DND-41 (cell line): ENCODE measurements around the gene CEP295NL.

ENCODE experiments used
- ATAC-seq: fragments of 200-7000 bp; cut with Tn5 transposase; 3 replicates; pipeline ENCODE4 v1.9.1; 2021; ENCODE audit warnings: low read depth; ENCODE audit not compliant: insufficient read depth
- DNase-seq: peaks from one replicate; pipeline ENCODE4 v3.0.0-alpha.2; 2020
- H2AFZ ChIP-seq: 2 replicates; pipeline ENCODE4 v1.6.0; 2012; ENCODE audit warnings: low read depth, low read length
- H3K27ac ChIP-seq: 2 replicates; pipeline ENCODE4 v1.5.1; 2012; ENCODE audit warnings: low read length, inconsistent platforms
- H3K27me3 ChIP-seq: fragments of 200-600 bp; sonication (generic); 2 replicates; pipeline ENCODE4 v1.6.0; 2012; ENCODE audit warnings: low read length, mild to moderate bottlenecking, inconsistent platforms; ENCODE audit not compliant: insufficient read depth, poor library complexity
- H3K36me3 ChIP-seq: 2 replicates; pipeline ENCODE4 v1.5.1; 2012; ENCODE audit warnings: low read length, inconsistent platforms; ENCODE audit not compliant: insufficient read depth
- H3K4me1 ChIP-seq: 2 replicates; pipeline ENCODE4 v1.5.1; 2012; ENCODE audit warnings: mild to moderate bottlenecking, low read length; ENCODE audit not compliant: insufficient read depth
- H3K4me2 ChIP-seq: 2 replicates; pipeline ENCODE4 v1.6.0; 2012; ENCODE audit warnings: mild to moderate bottlenecking, moderate library complexity, low read length, inconsistent platforms; ENCODE audit not compliant: insufficient read depth
- H3K4me3 ChIP-seq, 2 experiments: fragments of 200-600 bp in 1 of 2; shearing (Covaris generic) in 1 of 2; 2 replicates each; pipeline ENCODE4 v1.5.1; 2012 to 2016; ENCODE audit warnings: inconsistent platforms in 2 of 2, low read length in 2 of 2, mild to moderate bottlenecking in 2 of 2, low read depth in 1 of 2, moderate library complexity in 1 of 2
- H3K79me2 ChIP-seq: 2 replicates; pipeline ENCODE4 v1.6.0; 2012; ENCODE audit warnings: low read length, inconsistent platforms; ENCODE audit not compliant: insufficient read depth
- H3K9ac ChIP-seq: 2 replicates; pipeline ENCODE4 v1.6.0; 2012; ENCODE audit warnings: low read depth, mild to moderate bottlenecking, inconsistent platforms, low read length, moderate library complexity
- H3K9me3 ChIP-seq: 2 replicates; pipeline ENCODE4 v1.5.1; 2012; ENCODE audit warnings: low read length, moderate library complexity, mild to moderate bottlenecking, inconsistent platforms; ENCODE audit not compliant: insufficient read depth, severe bottlenecking
- H4K20me1 ChIP-seq: 2 replicates; pipeline ENCODE4 v1.6.0; 2012; ENCODE audit warnings: low read length; ENCODE audit not compliant: insufficient read depth
- EZH2 ChIP-seq: IDR thresholded peaks from 3 replicates; pipeline ENCODE4 v1.6.1; 2012; ENCODE audit warnings: borderline replicate concordance, low read depth, mild to moderate bottlenecking, moderate library complexity, low read length, inconsistent platforms; ENCODE audit not compliant: severe bottlenecking
- TF ChIP-seq, protein P1 (sequence below): IDR thresholded peaks from 2 replicates; pipeline ENCODE4 v1.5.1; 2012; ENCODE audit warnings: borderline replicate concordance, low read length, moderate library complexity, mild to moderate bottlenecking; ENCODE audit not compliant: poor library complexity, severe bottlenecking; ENCODE audit errors: extremely low read depth

CEP295NL gene, protein sequence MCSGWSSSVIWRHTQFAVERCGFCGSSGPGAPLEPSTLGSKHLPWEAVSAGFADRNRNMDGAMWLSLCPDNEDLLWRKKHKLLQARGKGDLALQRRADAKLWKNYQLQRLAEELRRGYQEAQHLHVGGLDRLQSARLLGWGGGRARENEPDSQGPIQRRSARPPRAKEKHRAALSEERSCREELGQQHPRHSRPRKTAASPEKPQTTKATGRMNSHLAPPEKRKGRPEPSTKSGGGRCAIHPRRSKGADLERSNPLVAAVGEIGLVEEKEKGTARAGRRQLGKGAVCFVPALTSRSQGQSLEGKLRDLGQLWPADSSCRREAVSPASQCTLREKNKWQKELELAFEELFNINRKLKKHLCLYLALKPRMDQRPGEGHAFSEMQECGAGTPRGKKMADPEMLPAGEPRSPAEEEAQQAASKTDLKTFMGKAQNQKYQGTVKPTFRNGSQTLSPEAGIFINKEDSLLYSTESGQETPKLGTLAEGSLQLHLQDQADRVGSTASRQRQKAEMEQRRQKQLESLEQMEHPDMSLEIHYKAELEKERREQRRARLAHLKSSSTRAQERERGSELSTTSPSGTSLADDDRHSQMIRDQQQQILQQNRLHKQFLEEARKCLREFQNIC

DNA sequence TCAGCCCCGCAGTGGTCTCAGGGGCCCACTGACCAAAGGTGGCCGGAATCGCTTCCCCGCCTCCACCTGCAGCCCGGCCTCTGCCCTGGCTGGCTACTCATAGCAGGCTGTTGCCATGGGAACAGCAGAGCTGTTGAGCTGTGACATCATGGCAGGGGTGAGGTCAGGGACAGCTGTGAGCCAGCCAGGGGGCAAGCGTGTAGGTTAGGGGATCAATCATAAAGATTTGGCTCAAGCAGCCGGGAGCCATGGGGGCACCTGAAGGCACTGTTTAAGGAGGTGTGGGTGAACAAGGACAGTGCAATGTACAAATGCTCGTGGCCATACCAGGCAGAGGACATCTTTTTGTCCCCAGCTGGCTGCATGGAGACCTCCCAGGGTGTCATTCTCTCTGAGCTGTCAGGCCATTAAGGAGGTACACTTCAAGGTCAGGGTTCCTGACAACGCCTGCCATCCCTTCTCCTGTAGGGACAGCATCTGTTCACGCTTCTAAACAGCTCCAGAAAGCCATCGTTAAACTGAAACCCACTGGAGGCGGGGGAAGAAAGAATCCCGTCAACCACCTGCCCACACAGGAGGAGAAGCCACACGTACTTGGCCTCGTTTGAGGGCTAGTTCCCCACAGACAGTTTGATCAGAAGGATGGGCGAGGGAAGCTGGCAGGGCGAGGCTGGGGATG, at the start of gene CEP295NL:
Gene CEP295NL, minus strand, starts transcription at position 101 of the 679 bp plus-strand sequence. CDS start 1,373 bp downstream, outside the sequence.
- TF ChIP-seq, protein P1, sequence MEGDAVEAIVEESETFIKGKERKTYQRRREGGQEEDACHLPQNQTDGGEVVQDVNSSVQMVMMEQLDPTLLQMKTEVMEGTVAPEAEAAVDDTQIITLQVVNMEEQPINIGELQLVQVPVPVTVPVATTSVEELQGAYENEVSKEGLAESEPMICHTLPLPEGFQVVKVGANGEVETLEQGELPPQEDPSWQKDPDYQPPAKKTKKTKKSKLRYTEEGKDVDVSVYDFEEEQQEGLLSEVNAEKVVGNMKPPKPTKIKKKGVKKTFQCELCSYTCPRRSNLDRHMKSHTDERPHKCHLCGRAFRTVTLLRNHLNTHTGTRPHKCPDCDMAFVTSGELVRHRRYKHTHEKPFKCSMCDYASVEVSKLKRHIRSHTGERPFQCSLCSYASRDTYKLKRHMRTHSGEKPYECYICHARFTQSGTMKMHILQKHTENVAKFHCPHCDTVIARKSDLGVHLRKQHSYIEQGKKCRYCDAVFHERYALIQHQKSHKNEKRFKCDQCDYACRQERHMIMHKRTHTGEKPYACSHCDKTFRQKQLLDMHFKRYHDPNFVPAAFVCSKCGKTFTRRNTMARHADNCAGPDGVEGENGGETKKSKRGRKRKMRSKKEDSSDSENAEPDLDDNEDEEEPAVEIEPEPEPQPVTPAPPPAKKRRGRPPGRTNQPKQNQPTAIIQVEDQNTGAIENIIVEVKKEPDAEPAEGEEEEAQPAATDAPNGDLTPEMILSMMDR: no peak
- TF ChIP-seq EZH2: no peak
- no peak within 1 kb of the TSS for H3K27ac ChIP-seq
- ATAC-seq (no peak), DNase-seq (no peak)
- no peaks in the 10 kb centered on the region for H3K4me1 ChIP-seq
- no peak within 1 kb of the TSS for H3K4me3 ChIP-seq
- H4K20me1 ChIP-seq: no peaks in the 10 kb centered on the region
- H2AFZ ChIP-seq: no peak within 1 kb of the TSS
- no peaks in the 10 kb centered on the region for H3K9me3 ChIP-seq
- H3K4me2 ChIP-seq: no peak within 1 kb of the TSS
- no peaks in the 10 kb centered on the region for H3K36me3 ChIP-seq
- H3K79me2 ChIP-seq: no peaks in the 10 kb centered on the region
- no peaks in the 10 kb centered on the region for H3K27me3 ChIP-seq
- H3K9ac ChIP-seq: no peak within 1 kb of the TSS

DNA sequence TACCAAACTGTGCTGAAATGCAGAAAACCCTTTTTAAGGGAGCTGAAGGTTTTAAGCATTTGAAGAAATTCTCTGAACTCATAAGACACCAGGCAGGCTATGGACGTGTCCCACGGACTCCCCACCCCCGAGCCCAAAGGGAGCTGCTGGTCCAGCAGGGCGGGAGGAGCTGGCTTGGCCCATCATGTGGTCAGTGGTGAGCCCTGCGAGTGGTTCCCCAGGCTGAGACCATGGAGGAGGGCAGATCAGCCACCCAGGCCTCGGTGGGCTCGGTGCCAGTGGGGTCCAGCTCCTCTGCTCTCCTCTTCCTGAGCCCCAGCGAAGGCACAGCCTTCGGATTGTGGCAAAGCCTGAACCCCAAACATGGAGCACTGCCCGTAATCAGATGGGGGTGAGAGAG, 49.7 kb upstream of the CEP295NL start:
- no peak overlapping the region for H3K9ac ChIP-seq
- ATAC-seq: no peak
- no peak overlapping the region for H3K27ac ChIP-seq

DNA sequence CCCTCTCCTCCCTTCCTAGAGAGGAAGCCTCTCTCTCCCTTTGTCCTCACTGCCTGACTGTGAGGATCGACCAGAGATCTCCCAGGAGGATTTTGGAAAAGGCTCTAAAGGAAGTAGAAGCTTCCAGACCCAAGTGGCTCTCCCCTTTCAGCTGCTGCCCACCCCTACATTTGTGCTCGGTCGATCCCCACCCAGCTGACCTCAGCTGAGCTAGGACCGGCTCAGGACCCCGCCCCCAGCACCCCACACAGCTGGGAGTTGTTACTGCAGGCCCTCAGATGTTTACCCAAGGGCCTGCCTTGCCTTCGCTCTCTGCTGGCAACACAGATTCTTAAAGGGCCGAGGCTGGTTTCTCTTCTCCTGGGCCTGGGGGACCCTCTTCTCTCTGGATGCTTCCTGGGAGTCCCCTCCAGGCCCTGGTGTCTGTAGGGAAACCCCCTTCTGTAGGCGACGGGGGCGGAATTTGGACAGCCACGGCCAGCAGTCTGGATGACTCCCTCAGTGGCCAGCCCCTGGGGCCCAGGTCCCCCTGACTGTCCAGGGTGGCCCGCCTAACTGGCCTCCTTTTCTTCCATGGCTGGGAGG, 49.1 kb upstream of the CEP295NL start:
- H3K9ac ChIP-seq: no peak overlapping the region
- ATAC-seq (no peak), DNase-seq (no peak)
- H3K4me1 ChIP-seq: no peaks in the 10 kb centered on the region
- no peaks in the 10 kb centered on the region for H3K79me2 ChIP-seq
- H3K4me3 ChIP-seq: no peak overlapping the region
- no peak overlapping the region for H3K4me2 ChIP-seq
- H3K27ac ChIP-seq: no peak overlapping the region
- H2AFZ ChIP-seq: no peak overlapping the region
- H3K9me3 ChIP-seq: peaks cover 7% of the 10 kb centered on the region
- H3K27me3 ChIP-seq: peaks cover 3% of the 10 kb centered on the region
- no peak for TF ChIP-seq EZH2
- TF ChIP-seq, protein P1: no peak
- H3K36me3 ChIP-seq: no peaks in the 10 kb centered on the region
- H4K20me1 ChIP-seq: no peaks in the 10 kb centered on the region

More for the DNA sequence above, 49.7 kb upstream of the CEP295NL start:
- no peaks in the 10 kb centered on the region for H3K36me3 ChIP-seq
- H3K4me2 ChIP-seq: no peak overlapping the region
- no peak overlapping the region for H2AFZ ChIP-seq
- H3K79me2 ChIP-seq: no peaks in the 10 kb centered on the region
- H4K20me1 ChIP-seq: no peaks in the 10 kb centered on the region
- TF ChIP-seq EZH2: no peak
- TF ChIP-seq, protein P1: no peak
- H3K9me3 ChIP-seq: peaks cover 7% of the 10 kb centered on the region
- no peak for DNase-seq
- peaks cover 3% of the 10 kb centered on the region for H3K27me3 ChIP-seq
- H3K4me1 ChIP-seq: no peaks in the 10 kb centered on the region
- H3K4me3 ChIP-seq: no peak overlapping the region
